Thyroid gland (tissue), 4 donors: ENCODE data around the gene RGS5.

ENCODE experiments used
- CTCF ChIP-seq, 6 experiments: fragments of 200-600 bp in 3 of 6; fragments of 450-650 bp in 3 of 6; sonication (generic) in 3 of 6; IDR thresholded peaks; one replicate each; pipeline ENCODE4 v1.5.1; 2016 to 2019; ENCODE audit warnings: antibody characterized with exemption in 6 of 6, mild to moderate bottlenecking in 2 of 6, inconsistent platforms in 1 of 6, moderate library complexity in 1 of 6
- POLR2A ChIP-seq, 2 donors: fragments of 450-650 bp; IDR thresholded peaks; one replicate each; pipeline ENCODE4 v1.6.1; 2017; ENCODE audit warnings: antibody characterized with exemption in 2 of 2, mild to moderate bottlenecking in 2 of 2, moderate library complexity in 1 of 2

- no peak for TF ChIP-seq CTCF (IDR thresholded peaks at IDR 0.05)
- no peak for TF ChIP-seq POLR2A (IDR thresholded peaks at IDR 0.05)
These were observed 58.3 kb downstream of the RGS5 start for GRCh38 chr1:163144418-163144817.
